Esophagus (tissue), 2 donors: ENCODE measurements around the gene TCP1. TPM values are rescaled to one million over a fixed set of nuclear protein-coding genes. Genes with fewer than 3 reads are reported as not detected.
"Not testable (repeated sequence)": the region's sequence is repeated elsewhere in the genome, so short reads cannot be mapped to it uniquely, and the experiment has no call there.

Source experiments
- H3K27ac ChIP-seq, 2 donors: one replicate each; pipeline ENCODE4 v1.5.1; 2013; ENCODE audit warnings: low read depth in 2 of 2, mild to moderate bottlenecking in 2 of 2, inconsistent platforms in 1 of 2, low read length in 1 of 2, moderate library complexity in 1 of 2
- H3K27me3 ChIP-seq, 2 donors: one replicate each; pipeline ENCODE4 v1.6.1; 2013; ENCODE audit warnings: low read length in 2 of 2, control low read depth in 1 of 2, mild to moderate bottlenecking in 1 of 2; ENCODE audit not compliant: insufficient read depth in 2 of 2, control insufficient read depth in 1 of 2
- H3K36me3 ChIP-seq, 2 donors: one replicate each; pipeline ENCODE4 v1.6.1; 2013; ENCODE audit warnings: low read length in 1 of 2; ENCODE audit not compliant: control insufficient read depth in 2 of 2, insufficient read depth in 2 of 2
- H3K4me1 ChIP-seq, 2 donors: one replicate each; pipeline ENCODE4 v1.6.1; 2013; ENCODE audit warnings: low read length in 1 of 2; ENCODE audit not compliant: control insufficient read depth in 2 of 2, insufficient read depth in 2 of 2
- H3K4me3 ChIP-seq, 2 donors: one replicate each; pipeline ENCODE4 v1.5.1; 2013; ENCODE audit warnings: low read length in 2 of 2, mild to moderate bottlenecking in 2 of 2, low read depth in 1 of 2, moderate library complexity in 1 of 2
- H3K9me3 ChIP-seq, 2 donors: one replicate each; pipeline ENCODE4 v1.6.1; 2013; ENCODE audit warnings: mild to moderate bottlenecking in 2 of 2, low read depth in 1 of 2, low read length in 1 of 2, moderate library complexity in 1 of 2; ENCODE audit not compliant: control insufficient read depth in 2 of 2, insufficient read depth in 1 of 2
- WGBS, 2 donors: extraction: QIAGEN DNeasy Blood & Tissue Kit; methylation state at CpG; one replicate each; pipeline ENCODE4 v1.1.7; 2013; 5-methylcytosine and 5-hydroxymethylcytosine counted together
- polyA plus RNA-seq, 2 donors: library from polyadenylated mRNA; stranded (reverse); fragments of 200-250 nt; gene quantifications; one replicate each; pipeline ENCODE4 v1.2.3, GENCODE V29; 2013
- donor health status: healthy with polysubstance abuse.
- donor health status: Bipolar disorder and iron deficiency.

Gene TCP1
- polyA plus RNA-seq, 2 donors: 71.3 to 93.6 TPM

GRCh38 chr6:159806021-159806458, 16.6 kb upstream of the TCP1 start:
- H3K9me3 ChIP-seq: no peaks in the 10 kb centered on the region
- H3K36me3 ChIP-seq: no peaks in the 10 kb centered on the region
- no peaks in the 10 kb centered on the region for H3K27me3 ChIP-seq
- no peaks in the 10 kb centered on the region for H3K4me1 ChIP-seq
- no peak overlapping the region for H3K4me3 ChIP-seq
- WGBS, 2 donors: 90% methylated on average over 9 of the region's 9 CpGs
- H3K27ac ChIP-seq: no peak overlapping the region

GRCh38 chr6:159805440-159806020, 16.1 kb upstream of the TCP1 start:
- Histone ChIP-seq H3K27me3 (no peaks in the 10 kb centered on the region), H3K4me3 (no peak overlapping the region), H3K36me3 (no peaks in the 10 kb centered on the region), H3K27ac (no peak overlapping the region), H3K9me3 (no peaks in the 10 kb centered on the region), H3K4me1 (no peaks in the 10 kb centered on the region)
- 91 to 95% methylated on average over 6 of the region's 6 CpGs for WGBS, 2 donors

GRCh38 chr6:159804504-159804903, 15.1 kb upstream of the TCP1 start:
- Histone ChIP-seq H3K27me3 (no peaks in the 10 kb centered on the region), H3K4me1 (no peaks in the 10 kb centered on the region), H3K27ac (no peak overlapping the region), H3K4me3 (no peak overlapping the region), H3K36me3 (peaks cover 0 to 3% of the 10 kb centered on the region in 2 donors), H3K9me3 (no peaks in the 10 kb centered on the region)
- 77% methylated on average over 10 of the region's 10 CpGs for WGBS, 2 donors

- H3K9me3 ChIP-seq: no peaks in the 10 kb centered on the region
- H3K36me3 ChIP-seq: peaks cover 6 to 7% of the 10 kb centered on the region in 2 donors
- no peak overlapping the region for H3K27ac ChIP-seq
- no peaks in the 10 kb centered on the region for H3K27me3 ChIP-seq
- WGBS, 2 donors: 83 to 85% methylated on average over 8 of the region's 8 CpGs
- no peak overlapping the region for H3K4me3 ChIP-seq
- H3K4me1 ChIP-seq: no peaks in the 10 kb centered on the region
These were observed 12.5 kb upstream of the TCP1 start for GRCh38 chr6:159801935-159802334.

- Histone ChIP-seq H3K4me1 (no peaks in the 10 kb centered on the region), H3K36me3 (peaks cover 7 to 10% of the 10 kb centered on the region in 2 donors), H3K9me3 (no peaks in the 10 kb centered on the region), H3K4me3 (no peak within 1 kb of the TSS), H3K27me3 (no peaks in the 10 kb centered on the region), H3K27ac (no peak within 1 kb of the TSS)
- WGBS, 2 donors: 87 to 91% methylated on average over 49 to 50 of the region's 50 CpGs
These were observed 10.9 kb upstream of the TCP1 start, which contains the start of gene PNLDC1 for GRCh38 chr6:159800141-159800865. Gene PNLDC1, plus strand, starts transcription at chr6:159800276. Its CDS starts 32 bp downstream, at chr6:159800308.

GRCh38 chr6:159797554-159797953, 8.2 kb upstream of the TCP1 start:
- Histone ChIP-seq H3K36me3 (peaks cover 7 to 10% of the 10 kb centered on the region in 2 donors), H3K4me1 (no peaks in the 10 kb centered on the region), H3K27ac (no peak overlapping the region), H3K4me3 (no peak overlapping the region), H3K9me3 (no peaks in the 10 kb centered on the region), H3K27me3 (no peaks in the 10 kb centered on the region)
- WGBS, 2 donors: 36 to 49% methylated on average over 1 of the region's 1 CpG

GRCh38 chr6:159794976-159795375, 5.6 kb upstream of the TCP1 start:
- H3K9me3 ChIP-seq, H3K4me3 ChIP-seq, H3K27me3 ChIP-seq, H3K4me1 ChIP-seq, H3K27ac ChIP-seq, H3K36me3 ChIP-seq: not testable (repeated sequence)
- 60 to 83% methylated on average over 8 of the region's 8 CpGs for WGBS, 2 donors

GRCh38 chr6:159790956-159791598, 1.7 kb upstream of the TCP1 start:
- Histone ChIP-seq H3K4me1 (no peaks in the 10 kb centered on the region), H3K36me3 (no peaks in the 10 kb centered on the region), H3K27me3 (no peaks in the 10 kb centered on the region), H3K4me3 (peak overlapping the region; percentile 67 to 93), H3K9me3 (no peaks in the 10 kb centered on the region), H3K27ac (peak overlapping the region; percentile 98 to 100)
- 12 to 13% methylated on average over 18 of the region's 18 CpGs for WGBS, 2 donors

GRCh38 chr6:159790149-159790955, 950 bp upstream of the TCP1 start, which contains the start of gene MRPL18:
Gene MRPL18, plus strand, starts transcription at chr6:159790467. Its CDS starts 121 bp downstream, at chr6:159790588.
- H3K27ac ChIP-seq: peak within 1 kb of the TSS; percentile 98 to 100
- 0% methylated on average over 54 to 56 of the region's 56 CpGs for WGBS, 2 donors
- H3K36me3 ChIP-seq: no peaks in the 10 kb centered on the region
- H3K27me3 ChIP-seq: no peaks in the 10 kb centered on the region
- H3K9me3 ChIP-seq: no peaks in the 10 kb centered on the region
- no peaks in the 10 kb centered on the region for H3K4me1 ChIP-seq
- peak within 1 kb of the TSS; percentile 87 to 93 for H3K4me3 ChIP-seq
